T-helper 1 cell treated with Interleukin-12 subunit alpha and Interleukin-12 subunit beta and Interleukin-4 antibody, amounts not matched to agents 30 ng/mL and 1 ng/mL, for 36 hours (primary cell): ENCODE data around the gene FEM1B. TPM values are rescaled to one million over a fixed set of nuclear protein-coding genes. Genes with fewer than 3 reads are reported as not detected.

Experiments used
- intact Hi-C: fragments of 100-400 bp; cut with micrococcal nuclease; formaldehyde crosslinking; loops from one replicate; pipeline ENCODE4 v1.15.1; 2024
- total RNA-seq: library from RNA; stranded (reverse); gene quantifications from 2 replicates; pipeline ENCODE4 v1.2.3, GENCODE V29; 2022

Gene FEM1B
- total RNA-seq, 1 donor from 2014 or later, result 50.9 TPM

- intact Hi-C loops, result loop anchor here (5.0 kb wide), 4 partner anchors 517 to 1773 kb away; partner anchors contain the start of genes MAP2K5 and ZWILCH
Observed at GRCh38 chr15:68279779-68280753, 2.5 kb downstream of the FEM1B start.

GRCh38 chr15:68281008-68281407 lies 3.5 kb downstream of the FEM1B start:
- intact Hi-C loops, result no loop called here

- intact Hi-C loops, result no loop called here
Observed at GRCh38 chr15:68283401-68283800, 5.9 kb downstream of the FEM1B start.

- intact Hi-C loops, result no loop called here
Observed at GRCh38 chr15:68284616-68285258, 7.2 kb downstream of the FEM1B start.

GRCh38 chr15:68285259-68285980 lies 7.9 kb downstream of the FEM1B start:
- intact Hi-C loops, result no loop called here

- intact Hi-C loops, result no loop called here
Observed at GRCh38 chr15:68286256-68286655, 8.7 kb downstream of the FEM1B start.

GRCh38 chr15:68289057-68289456 lies 11.5 kb downstream of the FEM1B start:
- intact Hi-C loops, result no loop called here

GRCh38 chr15:68289621-68290352 lies 12.2 kb downstream of the FEM1B start:
- intact Hi-C loops, result no loop called here

- intact Hi-C loops, result no loop called here
Observed at GRCh38 chr15:68290715-68291114, 13.2 kb downstream of the FEM1B start.

- intact Hi-C loops, result no loop called here
Observed at GRCh38 chr15:68292157-68292781, 14.7 kb downstream of the FEM1B start.

- intact Hi-C loops, result no loop called here
Observed at GRCh38 chr15:68292967-68293366, 15.4 kb downstream of the FEM1B start.

- intact Hi-C loops, result no loop called here
Observed at GRCh38 chr15:68295014-68295805, 17.7 kb downstream of the FEM1B start.

- intact Hi-C loops, result loop anchor here (2.0 kb wide), 1 partner anchor 46 kb away; no protein-coding TSS in a partner anchor
Observed at GRCh38 chr15:68298336-68298735, 20.8 kb downstream of the FEM1B start.

- intact Hi-C loops, result loop anchor here (1.0 to 2.0 kb wide), 2 partner anchors 21 to 46 kb away; no protein-coding TSS in a partner anchor
Observed at GRCh38 chr15:68298882-68299381, 21.4 kb downstream of the FEM1B start.

GRCh38 chr15:68299436-68299835 lies 21.9 kb downstream of the FEM1B start:
- intact Hi-C loops, result loop anchor here (1.0 to 2.0 kb wide), 2 partner anchors 21 to 47 kb away; no protein-coding TSS in a partner anchor

- intact Hi-C loops, result no loop called here
Observed at GRCh38 chr15:68300115-68300940, 22.8 kb downstream of the FEM1B start.

- intact Hi-C loops, result no loop called here
Observed at GRCh38 chr15:68301301-68301700, 23.8 kb downstream of the FEM1B start.

- intact Hi-C loops, result no loop called here
Observed at GRCh38 chr15:68302729-68303128, 25.2 kb downstream of the FEM1B start.
